ENCODE data around the gene LAMC3.

Gene LAMC3

GRCh38 chr9:131050831-131051230, 41.9 kb downstream of the LAMC3 start:
- no peak overlapping the region for H3K4me3 ChIP-seq (ENCODE audit: low read length)
- TF ChIP-seq CTCF (IDR thresholded peaks at IDR 0.05; ENCODE audit: insufficient read depth, low read depth, low read length, missing control alignments) = no peak
- no peak for DNase-seq (ENCODE audit: low read depth)

GRCh38 chr9:131051592-131052517, 42.9 kb downstream of the LAMC3 start:
- DNase-seq (ENCODE audit: low read depth) = no peak
- TF ChIP-seq CTCF (IDR thresholded peaks at IDR 0.05; ENCODE audit: insufficient read depth, low read depth, low read length, missing control alignments) = no peak
- H3K4me3 ChIP-seq (ENCODE audit: low read length) = no peak overlapping the region

GRCh38 chr9:131053896-131054295, 44.9 kb downstream of the LAMC3 start:
- no peak overlapping the region for H3K4me3 ChIP-seq (ENCODE audit: low read length)
- no peak for TF ChIP-seq CTCF (IDR thresholded peaks at IDR 0.05; ENCODE audit: insufficient read depth, low read depth, low read length, missing control alignments)
- DNase-seq (ENCODE audit: low read depth) = no peak

- TF ChIP-seq CTCF (IDR thresholded peaks at IDR 0.05; ENCODE audit: insufficient read depth, low read depth, low read length, missing control alignments) = no peak
Measured at GRCh38 chr9:131056781-131057506, 48.0 kb downstream of the LAMC3 start.

GRCh38 chr9:131060900-131061630, 52.1 kb downstream of the LAMC3 start:
- TF ChIP-seq CTCF (IDR thresholded peaks at IDR 0.05; ENCODE audit: insufficient read depth, low read depth, low read length, missing control alignments) = no peak
- no peak overlapping the region for H3K4me3 ChIP-seq (ENCODE audit: low read length)
- DNase-seq (ENCODE audit: low read depth) = no peak

More at GRCh38 chr9:131056781-131057506, 48.0 kb downstream of the LAMC3 start:
- no peak overlapping the region for H3K4me3 ChIP-seq (ENCODE audit: low read length)
- DNase-seq (ENCODE audit: low read depth) = no peak

GRCh38 chr9:131062969-131063368, 54.0 kb downstream of the LAMC3 start:
- TF ChIP-seq CTCF (IDR thresholded peaks at IDR 0.05; ENCODE audit: insufficient read depth, low read depth, low read length, missing control alignments) = no peak
- H3K4me3 ChIP-seq (ENCODE audit: low read length) = no peak overlapping the region
- no peak for DNase-seq (ENCODE audit: low read depth)

Data from epithelial cell of esophagus (primary cell).